Measurements from ENCODE around the gene TFDP1. TPM values are rescaled to one million over a fixed set of nuclear protein-coding genes. Genes with fewer than 3 reads are reported as not detected.

The TFDP1 gene
- total RNA-seq, 3 donors from 2014 or later = 31.8 to 34.0 (median 33.3) TPM

DNA sequence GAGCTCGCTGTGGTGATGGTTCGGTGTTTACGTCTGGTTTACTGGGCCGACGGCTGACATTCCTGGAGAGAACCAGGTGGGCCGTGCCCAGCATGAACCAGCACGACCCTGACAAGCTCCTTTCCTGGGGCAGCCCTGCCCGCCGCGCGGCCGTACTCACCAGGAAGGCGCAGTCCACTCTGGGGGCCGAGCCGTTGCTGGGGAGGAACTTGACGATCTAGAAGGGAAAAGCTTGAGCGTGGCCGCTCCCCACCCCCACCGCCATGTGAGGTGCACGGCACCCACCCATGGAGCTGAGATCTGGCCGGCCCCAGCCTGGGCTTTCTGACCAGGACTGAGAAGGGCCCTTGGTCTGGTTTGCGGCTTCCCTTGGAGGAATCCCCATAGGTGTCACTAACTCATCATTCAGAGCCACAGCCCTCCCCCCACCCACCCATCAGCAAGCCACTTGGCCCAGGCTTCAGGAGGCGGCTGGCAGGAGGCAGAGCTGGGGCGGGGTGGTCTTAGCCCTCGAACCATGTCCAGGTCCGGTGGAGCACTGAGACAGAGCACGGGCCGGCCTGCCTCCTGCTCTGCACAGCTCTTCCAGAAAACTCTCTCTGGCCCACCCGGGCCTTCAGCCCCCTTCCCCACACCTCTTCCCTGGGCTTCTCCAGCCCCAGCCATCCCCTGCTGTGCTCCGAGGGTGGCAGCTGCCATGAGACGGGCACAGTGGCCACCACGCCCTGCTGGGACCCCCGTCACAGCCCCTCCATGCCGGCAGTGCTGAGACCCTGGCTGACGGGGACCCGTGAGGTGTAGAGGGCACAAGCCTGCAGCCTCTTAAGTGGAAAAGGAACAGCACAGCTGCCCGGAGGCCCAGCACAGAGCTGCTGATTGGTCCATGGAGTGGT lies 67.2 kb downstream of the TFDP1 start:
- intact Hi-C loops (cut with DNase I; ENCODE audit: low total_unique reads) = no loop called here
- H3K4me3 ChIP-seq = no peak overlapping the region
- no peaks in the 10 kb centered on the region for H3K27me3 ChIP-seq
- DNase-seq (ENCODE audit: low spot score in 2 of 2) = peak in 1 of 2 donors; percentile 41
- no peaks in the 10 kb centered on the region for H3K36me3 ChIP-seq
- no peaks in the 10 kb centered on the region for H3K9me3 ChIP-seq
- no peaks in the 10 kb centered on the region for H3K4me1 ChIP-seq
- H3K27ac ChIP-seq = no peak overlapping the region
- no peak for TF ChIP-seq POLR2A (IDR thresholded peaks at IDR 0.05)
- no peak for TF ChIP-seq POLR2AphosphoS5 (IDR thresholded peaks at IDR 0.05)

DNA sequence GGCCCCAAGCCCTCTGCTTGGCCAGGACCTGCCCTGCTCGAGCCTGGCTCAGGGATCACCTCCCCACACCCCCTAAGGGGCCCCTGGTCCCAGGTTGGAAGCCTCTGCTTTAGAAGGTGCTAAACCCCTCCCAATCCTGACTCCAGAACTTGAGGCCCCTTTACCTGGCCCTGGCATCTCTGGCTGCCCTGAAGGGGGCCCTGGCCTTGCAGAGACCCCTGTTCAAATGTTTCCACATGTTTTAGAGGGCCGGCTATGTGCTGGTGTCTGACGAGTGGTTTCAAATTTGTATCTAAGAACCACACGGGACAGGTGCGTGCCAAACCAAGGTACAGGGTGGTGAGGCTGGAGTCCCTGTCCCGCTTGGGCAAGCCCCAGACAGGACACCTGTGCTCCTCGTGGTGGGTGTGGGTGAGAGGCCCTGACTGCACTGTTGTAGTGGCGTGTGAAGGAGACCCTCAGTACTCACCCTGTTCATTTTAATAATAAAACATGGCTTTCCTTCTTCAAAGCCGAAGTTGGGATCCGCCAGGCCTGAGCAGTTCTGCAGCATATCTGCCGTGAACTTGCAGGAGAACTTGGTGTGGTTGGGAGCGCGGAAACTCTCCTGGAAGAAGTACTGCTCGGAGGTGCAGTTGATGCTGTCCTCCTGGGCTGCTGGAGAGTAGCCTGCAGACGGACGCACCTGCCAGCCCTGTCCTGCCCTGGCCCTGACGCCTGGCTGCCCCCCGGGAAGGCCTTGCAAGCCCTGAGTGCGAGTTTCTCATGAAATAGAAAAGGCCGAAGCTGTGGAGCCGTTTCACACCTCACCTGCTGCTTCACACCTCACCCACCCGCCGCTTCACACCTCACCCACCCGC lies 68.1 kb downstream of the TFDP1 start:
- Histone ChIP-seq H3K36me3 (no peaks in the 10 kb centered on the region), H3K9me3 (no peaks in the 10 kb centered on the region), H3K27ac (no peak overlapping the region), H3K4me1 (no peaks in the 10 kb centered on the region), H3K4me3 (no peak overlapping the region), H3K27me3 (no peaks in the 10 kb centered on the region)
- peak in 1 of 2 donors; percentile 40 for DNase-seq (ENCODE audit: low spot score in 2 of 2)
- TF ChIP-seq POLR2A (IDR thresholded peaks at IDR 0.05) = no peak
- TF ChIP-seq, protein P1, sequence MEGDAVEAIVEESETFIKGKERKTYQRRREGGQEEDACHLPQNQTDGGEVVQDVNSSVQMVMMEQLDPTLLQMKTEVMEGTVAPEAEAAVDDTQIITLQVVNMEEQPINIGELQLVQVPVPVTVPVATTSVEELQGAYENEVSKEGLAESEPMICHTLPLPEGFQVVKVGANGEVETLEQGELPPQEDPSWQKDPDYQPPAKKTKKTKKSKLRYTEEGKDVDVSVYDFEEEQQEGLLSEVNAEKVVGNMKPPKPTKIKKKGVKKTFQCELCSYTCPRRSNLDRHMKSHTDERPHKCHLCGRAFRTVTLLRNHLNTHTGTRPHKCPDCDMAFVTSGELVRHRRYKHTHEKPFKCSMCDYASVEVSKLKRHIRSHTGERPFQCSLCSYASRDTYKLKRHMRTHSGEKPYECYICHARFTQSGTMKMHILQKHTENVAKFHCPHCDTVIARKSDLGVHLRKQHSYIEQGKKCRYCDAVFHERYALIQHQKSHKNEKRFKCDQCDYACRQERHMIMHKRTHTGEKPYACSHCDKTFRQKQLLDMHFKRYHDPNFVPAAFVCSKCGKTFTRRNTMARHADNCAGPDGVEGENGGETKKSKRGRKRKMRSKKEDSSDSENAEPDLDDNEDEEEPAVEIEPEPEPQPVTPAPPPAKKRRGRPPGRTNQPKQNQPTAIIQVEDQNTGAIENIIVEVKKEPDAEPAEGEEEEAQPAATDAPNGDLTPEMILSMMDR (IDR thresholded peaks at IDR 0.05) = no peak
- no peak for TF ChIP-seq POLR2AphosphoS5 (IDR thresholded peaks at IDR 0.05)
- intact Hi-C loops (cut with DNase I; ENCODE audit: low total_unique reads) = no loop called here

DNA sequence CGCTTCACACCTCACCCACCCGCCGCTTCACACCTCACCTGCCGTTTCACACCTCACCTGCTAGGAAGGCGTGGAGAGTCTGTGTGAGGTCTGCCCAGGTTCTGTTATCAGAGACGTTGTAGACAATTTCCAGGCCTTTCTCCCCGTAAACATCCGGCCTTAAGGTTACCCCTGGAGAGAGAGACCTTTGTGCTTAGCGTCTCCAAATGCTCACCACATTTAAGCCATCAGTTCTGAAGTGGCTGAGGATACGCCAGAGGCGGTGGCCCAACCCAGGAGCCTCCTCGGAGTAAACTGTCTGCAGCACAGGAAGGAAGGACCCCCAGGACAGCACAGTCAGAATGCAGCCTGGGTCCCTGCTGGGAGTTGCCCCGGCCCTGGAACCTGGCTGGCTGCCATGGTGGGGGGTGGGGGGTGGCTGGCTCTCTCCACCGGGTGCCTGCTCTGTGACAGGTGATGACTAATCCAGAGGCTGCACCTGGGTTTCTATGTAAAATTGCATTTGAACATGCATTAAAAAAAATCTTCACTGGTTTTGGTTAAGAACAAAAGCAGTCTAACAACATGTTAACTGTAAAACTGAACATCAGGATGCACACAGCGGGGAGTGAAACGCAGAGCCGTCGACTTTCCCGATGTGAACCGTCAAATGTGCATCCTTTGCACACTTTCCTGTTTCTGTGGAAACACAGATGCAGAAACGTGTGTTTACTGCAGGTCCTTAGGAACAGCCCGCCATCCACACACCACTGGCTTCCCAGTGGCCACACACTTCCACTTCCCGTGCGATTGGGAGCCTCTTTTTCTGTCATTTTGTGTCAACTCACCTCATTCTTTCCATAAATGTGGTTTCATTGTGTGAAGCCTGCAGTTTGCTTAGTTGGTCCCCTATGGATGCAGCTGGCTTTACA lies 69.0 kb downstream of the TFDP1 start:
- Histone ChIP-seq H3K36me3 (no peaks in the 10 kb centered on the region), H3K27ac (no peak overlapping the region), H3K4me3 (no peak overlapping the region), H3K9me3 (no peaks in the 10 kb centered on the region), H3K4me1 (no peaks in the 10 kb centered on the region), H3K27me3 (no peaks in the 10 kb centered on the region)
- intact Hi-C loops (cut with DNase I; ENCODE audit: low total_unique reads) = no loop called here
- TF ChIP-seq, protein P1 (IDR thresholded peaks at IDR 0.05) = no peak
- TF ChIP-seq POLR2A (IDR thresholded peaks at IDR 0.05) = no peak
- no peak for TF ChIP-seq POLR2AphosphoS5 (IDR thresholded peaks at IDR 0.05)
- peak in 1 of 2 donors; percentile 48 for DNase-seq (ENCODE audit: low spot score in 2 of 2)

DNA sequence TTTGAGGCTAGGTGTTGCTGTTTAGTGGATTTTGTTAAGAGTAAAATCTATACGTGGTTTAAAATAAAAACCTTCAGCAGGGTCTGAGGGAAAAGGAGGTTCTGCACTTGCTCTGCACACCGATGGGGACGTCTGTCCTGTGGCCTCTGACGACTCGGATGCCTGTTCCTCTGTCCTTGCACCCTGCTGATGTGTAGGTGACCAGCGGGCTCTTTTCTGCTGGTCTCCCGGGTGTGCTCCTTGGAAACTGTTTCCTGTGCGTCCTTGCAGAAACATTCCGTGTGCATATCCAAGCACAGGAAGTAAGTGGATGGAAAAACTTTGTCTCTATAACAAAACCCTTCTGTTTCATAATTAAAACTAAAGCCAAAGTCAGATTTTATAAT lies 69.6 kb downstream of the TFDP1 start:
- intact Hi-C loops (cut with DNase I; ENCODE audit: low total_unique reads) = no loop called here
- no peaks in the 10 kb centered on the region for H3K27me3 ChIP-seq
- H3K27ac ChIP-seq = no peak overlapping the region
- H3K9me3 ChIP-seq = no peaks in the 10 kb centered on the region
- no peak overlapping the region for H3K4me3 ChIP-seq
- no peak for TF ChIP-seq POLR2AphosphoS5 (IDR thresholded peaks at IDR 0.05)
- TF ChIP-seq, protein P1 (IDR thresholded peaks at IDR 0.05) = no peak
- no peak for TF ChIP-seq POLR2A (IDR thresholded peaks at IDR 0.05)
- no peaks in the 10 kb centered on the region for H3K36me3 ChIP-seq
- H3K4me1 ChIP-seq = no peaks in the 10 kb centered on the region
- DNase-seq (ENCODE audit: low spot score in 2 of 2) = no peak

All from breast epithelium (tissue), 4 donors.